NCI-H2227 (cell line): ENCODE results near the gene TM4SF4.
"Not testable (repeated sequence)": the region's sequence is repeated elsewhere in the genome, so short reads cannot be mapped to it uniquely, and the experiment has no call there.

Experiments used
- DNase-seq: peaks from one replicate; lab custom pipeline; 2025; ENCODE audit not compliant: unreplicated experiment; lab: John Stamatoyannopoulos, UW

Gene TM4SF4

GRCh38 chr3:149474250-149474817 lies at the start of gene TM4SF4:
TSS of gene TM4SF4 (plus strand) at chr3:149474697. CDS start at chr3:149474878, 181 bp downstream.
- no peak for DNase-seq

GRCh38 chr3:149424918-149425317 lies 49.6 kb upstream of the TM4SF4 start:
- no peak for DNase-seq

GRCh38 chr3:149426325-149426724 lies 48.2 kb upstream of the TM4SF4 start:
- no peak for DNase-seq

GRCh38 chr3:149428087-149428486 lies 46.4 kb upstream of the TM4SF4 start:
- no peak for DNase-seq

- no peak for DNase-seq
These were observed 44.3 kb upstream of the TM4SF4 start for GRCh38 chr3:149430216-149430615.

GRCh38 chr3:149432149-149432548 lies 42.3 kb upstream of the TM4SF4 start:
- no peak for DNase-seq

GRCh38 chr3:149435996-149436885 lies 38.3 kb upstream of the TM4SF4 start:
- DNase-seq, result no peak

GRCh38 chr3:149437286-149437685 lies 37.2 kb upstream of the TM4SF4 start:
- no peak for DNase-seq

GRCh38 chr3:149437710-149438109 lies 36.8 kb upstream of the TM4SF4 start:
- no peak for DNase-seq

GRCh38 chr3:149438981-149439380 lies 35.5 kb upstream of the TM4SF4 start:
- no peak for DNase-seq

- no peak for DNase-seq
These were observed 32.9 kb upstream of the TM4SF4 start for GRCh38 chr3:149441642-149442041.

- DNase-seq, result no peak
These were observed 32.5 kb upstream of the TM4SF4 start for GRCh38 chr3:149442043-149442442.

- no peak for DNase-seq
These were observed 31.5 kb upstream of the TM4SF4 start for GRCh38 chr3:149442851-149443544.

GRCh38 chr3:149443545-149443912 lies 31.0 kb upstream of the TM4SF4 start:
- DNase-seq, result no peak

- not testable (repeated sequence) for DNase-seq
These were observed 29.6 kb upstream of the TM4SF4 start for GRCh38 chr3:149444867-149445266.

GRCh38 chr3:149448331-149448831 lies 26.1 kb upstream of the TM4SF4 start:
- no peak for DNase-seq

- DNase-seq, result no peak
These were observed 25.3 kb upstream of the TM4SF4 start for GRCh38 chr3:149449182-149449581.

- DNase-seq, result no peak
These were observed 24.7 kb upstream of the TM4SF4 start for GRCh38 chr3:149449799-149450198.

- no peak for DNase-seq
These were observed 24.2 kb upstream of the TM4SF4 start for GRCh38 chr3:149450281-149450680.

- DNase-seq, result no peak
These were observed 22.5 kb upstream of the TM4SF4 start for GRCh38 chr3:149452036-149452435.

- DNase-seq, result no peak
These were observed 21.2 kb upstream of the TM4SF4 start for GRCh38 chr3:149453140-149453805.
